K562 (cell line): ENCODE results near the gene CHRDL2. TPM values are rescaled to one million over a fixed set of nuclear protein-coding genes. Genes with fewer than 3 reads are reported as not detected.
A peak's percentile ranks its signal among the peaks of the same experiment; 100 is the strongest.

Source experiments
- CAMTA2 ChIP-seq: fragments of 250-450 bp; sonication (Bioruptor Pico); conservative IDR thresholded peaks from 2 replicates; pipeline ENCODE4 v1.5.1; 2022
- CREB3 ChIP-seq: fragments of 450-650 bp; conservative IDR thresholded peaks from 2 replicates; pipeline ENCODE4 v1.6.1; 2016; ENCODE audit warnings: missing genetic modification characterization, low read depth, mild to moderate bottlenecking, missing compliant biosample characterization, moderate library complexity
- DEAF1 ChIP-seq: fragments of 450-650 bp; formaldehyde crosslinking; IDR thresholded peaks from 2 replicates; pipeline ENCODE4 v1.4.0; 2020; ENCODE audit warnings: mild to moderate bottlenecking, moderate library complexity
- ELF2 ChIP-seq: fragments of 250-450 bp; sonication (Bioruptor Pico); IDR thresholded peaks from 2 replicates; pipeline ENCODE4 v1.5.0; 2021; ENCODE audit warnings: mild to moderate bottlenecking
- FOSL1 ChIP-seq: fragments of 200-800 bp; sonication (Bioruptor generic); conservative IDR thresholded peaks from 2 replicates; pipeline ENCODE4 v1.6.1; 2016; ENCODE audit warnings: missing genetic modification characterization, missing compliant biosample characterization
- FOXA3 ChIP-seq, 2 experiments: fragments of 450-650 bp in 1 of 2; sonication (generic) in 1 of 2; formaldehyde crosslinking; IDR thresholded peaks in 1 of 2; conservative IDR thresholded peaks in 1 of 2; 2 replicates each; pipeline versions ENCODE4 v1.4.0 to v1.8.0; 2020 to 2022; ENCODE audit warnings: mild to moderate bottlenecking in 2 of 2, missing genetic modification reagents in 1 of 2
- FUS ChIP-seq: fragments of 200-400 bp; formaldehyde crosslinking; optimal IDR thresholded peaks from 2 replicates; pipeline ENCODE3; 2017; ENCODE audit warnings: low read depth, low read length
- HMG20A ChIP-seq: fragments of 450-650 bp; formaldehyde crosslinking; conservative IDR thresholded peaks from 2 replicates; pipeline ENCODE4 v1.4.0; 2020; ENCODE audit warnings: mild to moderate bottlenecking, mixed read lengths
- HMG20B ChIP-seq: fragments of 250-450 bp; sonication (Bioruptor Pico); IDR thresholded peaks from 2 replicates; pipeline ENCODE4 v1.5.0; 2021; ENCODE audit warnings: mild to moderate bottlenecking
- KHSRP ChIP-seq: fragments of 450-650 bp; IDR thresholded peaks from 2 replicates; pipeline ENCODE4 v1.6.1; 2017
- MAFF ChIP-seq: IDR thresholded peaks from 2 replicates; pipeline ENCODE4 v1.6.1; 2012; ENCODE audit warnings: low read length, improper control_type of control experiment
- POLR3A ChIP-seq: IDR thresholded peaks from 2 replicates; pipeline ENCODE4 v1.6.1; 2011; ENCODE audit warnings: borderline replicate concordance, mild to moderate bottlenecking, moderate library complexity; ENCODE audit not compliant: insufficient read length, insufficient read depth; ENCODE audit errors: extremely low read depth
- RAD21 ChIP-seq, 2 experiments: fragments of 250-450 bp in 1 of 2; fragments of 450-650 bp in 1 of 2; sonication (Bioruptor Pico) in 1 of 2; formaldehyde crosslinking in 1 of 2; IDR thresholded peaks in 1 of 2; conservative IDR thresholded peaks in 1 of 2; 2 replicates each; pipeline versions ENCODE4 v1.4.0 to v1.8.0; 2020 to 2022; ENCODE audit warnings: mild to moderate bottlenecking in 2 of 2, moderate library complexity in 1 of 2
- RBM15 ChIP-seq: fragments of 200-400 bp; formaldehyde crosslinking; IDR thresholded peaks from 2 replicates; pipeline ENCODE4 v1.6.1; 2018; ENCODE audit warnings: mild to moderate bottlenecking, low read length, moderate library complexity; ENCODE audit not compliant: insufficient read depth
- SETDB1 ChIP-seq: IDR thresholded peaks from one replicate; pipeline ENCODE4 v1.6.1; 2012; ENCODE audit warnings: low read length, control low read depth, inconsistent platforms
- TGIF2 ChIP-seq: sonication (generic); formaldehyde crosslinking; IDR thresholded peaks from 2 replicates; pipeline ENCODE4 v1.8.1; 2022; ENCODE audit warnings: mild to moderate bottlenecking, missing genetic modification reagents, moderate library complexity
- ZNF140 ChIP-seq: fragments of 250-450 bp; sonication (Bioruptor Pico); IDR thresholded peaks from 2 replicates; pipeline ENCODE4 v1.8.0; 2021; ENCODE audit warnings: moderate library complexity, mild to moderate bottlenecking, inconsistent platforms
- ZNF398 ChIP-seq: fragments of 250-450 bp; sonication (Bioruptor Pico); IDR thresholded peaks from 2 replicates; pipeline ENCODE4 v1.8.0; 2021; ENCODE audit warnings: moderate library complexity, mild to moderate bottlenecking, inconsistent platforms
- polyA plus RNA-seq, 8 experiments: library from polyadenylated mRNA; depleted of rRNA in 4 of 8; stranded (reverse) in 5 of 8; unstranded in 3 of 8; fragments of >200 nt; fragmentation: Nextera tagmentation in 2 of 8; fragmentation: Illumina TruSeq in 1 of 8; extraction: Ambion mirVana in 2 of 8; extraction: Trizol in 1 of 8; gene quantifications; 2 replicates each; pipeline versions ENCODE4 v1.2.1 to v1.2.3, GENCODE V29; 2011 to 2014; ENCODE audit warnings: inconsistent platforms in 1 of 8, missing spikeins in 1 of 8
- total RNA-seq, 7 experiments: library from RNA; depleted of rRNA in 6 of 7; stranded (reverse); fragments of >200 nt in 6 of 7; fragmentation: Illumina TruSeq in 2 of 7; extraction: Trizol in 2 of 7; gene quantifications; 2 replicates each; pipeline versions ENCODE4 v1.2.1 to v1.2.3, GENCODE V29; 2011 to 2021; ENCODE audit warnings: low replicate concordance in 1 of 7
- TF ChIP-seq, protein P1 (sequence below), 2 experiments: fragments of 450-650 bp; IDR thresholded peaks; 2 replicates each; pipeline ENCODE4 v1.6.1; 2016
- TF ChIP-seq, protein P2 (sequence below), 3 experiments: IDR thresholded peaks in 2 of 3; conservative IDR thresholded peaks in 1 of 3; 2 replicates each; pipeline ENCODE4 v1.5.1; 2011 to 2012; ENCODE audit warnings: low read length in 3 of 3, mild to moderate bottlenecking in 3 of 3, control low read depth in 2 of 3, improper control_type of control experiment in 1 of 3, inconsistent platforms in 1 of 3, low read depth in 1 of 3, mixed read lengths in 1 of 3, moderate library complexity in 1 of 3; ENCODE audit not compliant: insufficient read depth in 2 of 3

Gene CHRDL2
- total and polyA plus RNA-seq, 9 of the 15 experiments (the other 6 are each of a cell fraction or from before 2014, with no cell fraction given) = not detected

GRCh38 chr11:74739546-74740270 is 8.5 kb upstream of the CHRDL2 start (continued):
- TF ChIP-seq CREB3 (tag) (no peak), ZNF140 (no peak), DEAF1 (peak; percentile 64), KHSRP (no peak), RAD21 (CRISPR knock-in tag; conservative IDR thresholded peaks at IDR 0.05 in 1 of 2, IDR thresholded peaks at IDR 0.05 in 1 of 2) (peak; percentile 56 to 74), POLR3A (no peak), RBM15 (no peak), SETDB1 (no peak), FOSL1 (no peak), FOXA3 (CRISPR knock-in tag; conservative IDR thresholded peaks at IDR 0.05 in 1 of 2, IDR thresholded peaks at IDR 0.05 in 1 of 2) (peak; percentile 71 to 94), MAFF (no peak), CAMTA2 (no peak), HMG20B (CRISPR knock-in tag) (no peak), TGIF2 (no peak), ELF2 (CRISPR knock-in tag) (no peak), HMG20A (CRISPR knock-in tag) (no peak), ZNF398 (CRISPR knock-in tag) (no peak), FUS (no peak)
- TF ChIP-seq, protein P1, sequence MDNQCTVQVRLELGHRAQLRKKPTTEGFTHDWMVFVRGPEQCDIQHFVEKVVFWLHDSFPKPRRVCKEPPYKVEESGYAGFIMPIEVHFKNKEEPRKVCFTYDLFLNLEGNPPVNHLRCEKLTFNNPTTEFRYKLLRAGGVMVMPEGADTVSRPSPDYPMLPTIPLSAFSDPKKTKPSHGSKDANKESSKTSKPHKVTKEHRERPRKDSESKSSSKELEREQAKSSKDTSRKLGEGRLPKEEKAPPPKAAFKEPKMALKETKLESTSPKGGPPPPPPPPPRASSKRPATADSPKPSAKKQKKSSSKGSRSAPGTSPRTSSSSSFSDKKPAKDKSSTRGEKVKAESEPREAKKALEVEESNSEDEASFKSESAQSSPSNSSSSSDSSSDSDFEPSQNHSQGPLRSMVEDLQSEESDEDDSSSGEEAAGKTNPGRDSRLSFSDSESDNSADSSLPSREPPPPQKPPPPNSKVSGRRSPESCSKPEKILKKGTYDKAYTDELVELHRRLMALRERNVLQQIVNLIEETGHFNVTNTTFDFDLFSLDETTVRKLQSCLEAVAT (IDR thresholded peaks at IDR 0.05) = peak; percentile 31 to 73; a peak in 2 of 4 replicates
- TF ChIP-seq, protein P2, sequence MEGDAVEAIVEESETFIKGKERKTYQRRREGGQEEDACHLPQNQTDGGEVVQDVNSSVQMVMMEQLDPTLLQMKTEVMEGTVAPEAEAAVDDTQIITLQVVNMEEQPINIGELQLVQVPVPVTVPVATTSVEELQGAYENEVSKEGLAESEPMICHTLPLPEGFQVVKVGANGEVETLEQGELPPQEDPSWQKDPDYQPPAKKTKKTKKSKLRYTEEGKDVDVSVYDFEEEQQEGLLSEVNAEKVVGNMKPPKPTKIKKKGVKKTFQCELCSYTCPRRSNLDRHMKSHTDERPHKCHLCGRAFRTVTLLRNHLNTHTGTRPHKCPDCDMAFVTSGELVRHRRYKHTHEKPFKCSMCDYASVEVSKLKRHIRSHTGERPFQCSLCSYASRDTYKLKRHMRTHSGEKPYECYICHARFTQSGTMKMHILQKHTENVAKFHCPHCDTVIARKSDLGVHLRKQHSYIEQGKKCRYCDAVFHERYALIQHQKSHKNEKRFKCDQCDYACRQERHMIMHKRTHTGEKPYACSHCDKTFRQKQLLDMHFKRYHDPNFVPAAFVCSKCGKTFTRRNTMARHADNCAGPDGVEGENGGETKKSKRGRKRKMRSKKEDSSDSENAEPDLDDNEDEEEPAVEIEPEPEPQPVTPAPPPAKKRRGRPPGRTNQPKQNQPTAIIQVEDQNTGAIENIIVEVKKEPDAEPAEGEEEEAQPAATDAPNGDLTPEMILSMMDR (IDR thresholded peaks at IDR 0.05 in 2 of 3, conservative IDR thresholded peaks at IDR 0.05 in 1 of 3; ENCODE audit: insufficient read depth in 2 of 3, low read depth in 1 of 3, low read length in 3 of 3) = peak; percentile 89 to 94 (median 89)
